Measurements from ENCODE around the gene MRM2. TPM values are rescaled to one million over a fixed set of nuclear protein-coding genes. Genes with fewer than 3 reads are reported as not detected.

Gene MRM2
- total RNA-seq, 1 donor from 2014 or later = 19.1 TPM

DNA sequence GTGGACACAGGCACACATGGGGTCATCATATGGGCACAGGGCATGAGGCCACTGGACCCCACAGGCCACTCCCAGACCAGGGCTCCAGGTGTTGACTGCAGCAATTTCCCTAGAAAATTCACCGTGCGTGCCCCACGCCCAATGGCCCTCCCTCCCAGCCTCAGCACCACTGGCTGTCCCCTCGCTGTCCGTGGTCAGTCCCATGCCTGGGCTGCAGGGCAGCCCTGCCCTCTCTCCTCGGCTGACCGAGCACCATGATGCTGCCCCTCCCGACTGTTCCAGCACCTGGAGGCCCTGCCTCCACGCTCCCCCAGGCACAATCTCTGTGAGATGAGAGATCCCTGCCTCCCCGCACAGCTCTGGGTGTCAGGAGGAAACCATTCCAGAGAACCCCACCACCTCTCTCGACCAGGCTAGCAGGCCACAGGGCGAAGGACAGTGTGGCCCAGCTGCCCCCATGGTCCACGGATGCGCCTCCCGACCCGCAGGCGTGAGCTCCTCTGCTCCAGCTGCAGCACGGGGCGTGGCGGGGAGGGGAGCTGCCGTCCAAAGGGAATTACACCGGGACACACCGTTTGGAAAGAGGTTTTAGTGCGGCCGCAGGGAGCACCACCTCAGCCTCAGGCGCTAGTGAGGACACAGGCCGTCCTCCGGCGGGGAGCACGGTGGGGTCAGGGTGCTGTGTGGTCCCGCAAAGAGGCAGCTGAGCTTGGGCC lies 12.6 kb upstream of the MRM2 start:
- Mint-ChIP-seq H3K4me1 (ENCODE audit: unreplicated experiment) (peaks cover 2% of the 10 kb centered on the region), H3K4me3 (ENCODE audit: unreplicated experiment) (no peak overlapping the region), H3K36me3 (ENCODE audit: low read depth, unreplicated experiment) (peaks cover 7% of the 10 kb centered on the region), H3K9me3 (ENCODE audit: unreplicated experiment) (no peaks in the 10 kb centered on the region), H3K27me3 (ENCODE audit: unreplicated experiment) (peaks cover 3% of the 10 kb centered on the region), H3K27ac (ENCODE audit: unreplicated experiment) (no peak overlapping the region)
- DNase-seq (ENCODE audit: low spot score) = no peak
- TF ChIP-seq, protein P1, sequence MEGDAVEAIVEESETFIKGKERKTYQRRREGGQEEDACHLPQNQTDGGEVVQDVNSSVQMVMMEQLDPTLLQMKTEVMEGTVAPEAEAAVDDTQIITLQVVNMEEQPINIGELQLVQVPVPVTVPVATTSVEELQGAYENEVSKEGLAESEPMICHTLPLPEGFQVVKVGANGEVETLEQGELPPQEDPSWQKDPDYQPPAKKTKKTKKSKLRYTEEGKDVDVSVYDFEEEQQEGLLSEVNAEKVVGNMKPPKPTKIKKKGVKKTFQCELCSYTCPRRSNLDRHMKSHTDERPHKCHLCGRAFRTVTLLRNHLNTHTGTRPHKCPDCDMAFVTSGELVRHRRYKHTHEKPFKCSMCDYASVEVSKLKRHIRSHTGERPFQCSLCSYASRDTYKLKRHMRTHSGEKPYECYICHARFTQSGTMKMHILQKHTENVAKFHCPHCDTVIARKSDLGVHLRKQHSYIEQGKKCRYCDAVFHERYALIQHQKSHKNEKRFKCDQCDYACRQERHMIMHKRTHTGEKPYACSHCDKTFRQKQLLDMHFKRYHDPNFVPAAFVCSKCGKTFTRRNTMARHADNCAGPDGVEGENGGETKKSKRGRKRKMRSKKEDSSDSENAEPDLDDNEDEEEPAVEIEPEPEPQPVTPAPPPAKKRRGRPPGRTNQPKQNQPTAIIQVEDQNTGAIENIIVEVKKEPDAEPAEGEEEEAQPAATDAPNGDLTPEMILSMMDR (IDR thresholded peaks at IDR 0.05; ENCODE audit: unreplicated experiment) = no peak

DNA sequence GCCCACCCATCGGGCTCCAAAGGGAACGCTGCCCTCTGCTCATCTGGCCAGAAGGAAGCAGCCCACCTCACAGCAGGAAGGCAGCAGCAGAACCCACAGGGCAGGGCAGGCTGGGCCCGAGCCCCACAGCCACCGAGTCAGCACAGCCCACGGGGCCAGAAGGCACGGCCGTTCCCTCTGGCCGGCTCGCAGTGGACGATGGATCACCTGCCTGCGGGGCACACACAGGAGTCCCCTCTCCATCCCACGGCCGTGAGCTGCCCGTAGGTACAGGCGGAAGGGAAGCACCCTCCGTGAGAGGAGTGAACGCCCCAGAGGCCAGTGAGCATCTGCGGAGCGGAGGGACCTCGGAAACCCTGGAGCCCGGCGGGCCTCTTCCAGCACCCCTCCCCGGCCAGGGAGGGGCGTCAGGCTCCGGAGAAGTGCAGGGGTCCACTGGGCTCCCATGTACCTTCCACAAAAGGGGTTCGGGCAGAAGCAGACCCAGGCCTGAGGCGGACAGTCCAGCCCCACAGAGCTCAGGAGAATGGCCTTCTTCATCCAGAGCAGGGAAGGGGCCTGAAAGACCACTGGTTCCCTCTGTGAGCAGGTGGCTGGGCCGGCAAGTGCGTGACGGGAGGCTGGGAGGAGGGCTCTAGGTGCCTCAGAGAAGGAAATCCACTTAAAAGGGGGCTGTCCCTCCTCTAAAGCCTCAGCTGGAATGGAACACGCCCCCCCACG lies 11.7 kb upstream of the MRM2 start:
- no peaks in the 10 kb centered on the region for H3K9me3 Mint-ChIP-seq (ENCODE audit: unreplicated experiment)
- H3K4me1 Mint-ChIP-seq (ENCODE audit: unreplicated experiment) = peaks cover 8% of the 10 kb centered on the region
- no peak for DNase-seq (ENCODE audit: low spot score)
- TF ChIP-seq, protein P1 (IDR thresholded peaks at IDR 0.05; ENCODE audit: unreplicated experiment) = no peak
- peaks cover 7% of the 10 kb centered on the region for H3K27me3 Mint-ChIP-seq (ENCODE audit: unreplicated experiment)
- H3K27ac Mint-ChIP-seq (ENCODE audit: unreplicated experiment) = no peak overlapping the region
- H3K4me3 Mint-ChIP-seq (ENCODE audit: unreplicated experiment) = no peak overlapping the region
- H3K36me3 Mint-ChIP-seq (ENCODE audit: low read depth, unreplicated experiment) = peaks cover 7% of the 10 kb centered on the region

DNA sequence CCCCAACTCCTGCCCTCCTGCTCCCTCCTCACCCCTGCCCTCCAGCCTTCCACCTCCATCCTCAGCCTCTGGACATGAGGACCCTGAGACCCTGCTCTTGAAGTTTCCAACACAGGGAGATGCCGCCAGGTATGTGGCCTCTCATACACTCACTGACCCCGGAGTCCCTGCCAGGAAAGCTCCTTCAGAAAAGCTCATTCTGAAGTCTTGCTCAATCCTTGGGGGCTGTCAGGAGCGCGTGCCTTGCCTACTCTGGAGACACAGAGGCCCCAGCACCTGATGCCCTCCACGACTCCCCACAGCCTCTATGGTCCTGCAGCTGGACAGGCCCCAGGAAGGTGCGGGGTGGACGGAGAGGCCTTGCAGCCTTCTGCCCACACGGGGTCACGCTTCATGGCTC lies 11.0 kb upstream of the MRM2 start:
- Mint-ChIP-seq H3K27me3 (ENCODE audit: unreplicated experiment) (peaks cover 8% of the 10 kb centered on the region), H3K9me3 (ENCODE audit: unreplicated experiment) (no peaks in the 10 kb centered on the region), H3K36me3 (ENCODE audit: low read depth, unreplicated experiment) (peaks cover 7% of the 10 kb centered on the region), H3K4me3 (ENCODE audit: unreplicated experiment) (no peak overlapping the region), H3K4me1 (ENCODE audit: unreplicated experiment) (peaks cover 9% of the 10 kb centered on the region), H3K27ac (ENCODE audit: unreplicated experiment) (no peak overlapping the region)
- TF ChIP-seq, protein P1 (IDR thresholded peaks at IDR 0.05; ENCODE audit: unreplicated experiment) = no peak
- no peak for DNase-seq (ENCODE audit: low spot score)

DNA sequence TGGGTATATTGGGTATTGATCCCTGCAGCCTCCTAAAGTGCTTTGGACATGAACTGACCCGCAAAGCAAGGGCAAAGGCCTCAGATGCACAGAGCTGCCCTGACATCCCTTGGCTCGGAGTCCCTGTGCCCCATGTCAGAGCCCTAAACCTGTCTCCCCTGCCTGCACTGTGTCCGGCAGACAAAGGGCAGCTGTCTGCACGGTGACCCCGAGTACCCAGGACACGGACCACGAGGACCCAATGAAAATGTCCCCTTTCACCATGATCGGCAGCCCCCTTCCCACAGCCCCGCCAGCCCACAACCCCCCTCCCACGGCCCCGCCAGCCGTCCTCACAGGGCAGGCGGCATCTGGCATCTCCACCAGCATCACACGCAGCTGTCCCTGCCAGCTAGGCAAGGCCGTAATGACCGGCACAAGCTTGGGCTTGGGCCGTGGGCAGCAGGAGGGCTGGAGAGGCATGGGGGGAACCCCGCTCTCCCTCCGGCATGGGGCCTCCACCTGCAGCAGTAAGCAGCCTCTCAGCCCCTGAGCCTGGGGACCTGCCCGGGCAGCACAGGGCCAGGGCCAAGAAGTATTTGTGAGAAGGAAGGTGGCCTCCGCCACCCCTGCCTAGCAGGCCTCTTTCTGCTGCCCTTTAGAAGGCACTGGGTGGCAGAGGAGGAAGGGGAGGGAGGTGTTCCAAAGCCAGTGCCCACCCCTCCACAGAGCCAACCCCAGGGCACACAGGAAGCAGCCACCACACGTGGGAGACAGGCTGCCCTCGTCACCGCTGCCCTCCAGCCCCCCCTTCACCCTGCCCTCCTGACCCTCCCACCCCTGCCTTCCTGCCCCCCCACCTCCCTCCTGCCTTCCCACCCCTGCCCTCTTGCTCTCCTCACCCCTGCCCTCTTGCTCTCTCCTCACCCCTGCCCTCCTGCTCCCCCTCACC lies 10.1 kb upstream of the MRM2 start:
- DNase-seq (ENCODE audit: low spot score) = no peak
- Mint-ChIP-seq H3K27me3 (ENCODE audit: unreplicated experiment) (peaks cover 8% of the 10 kb centered on the region), H3K4me1 (ENCODE audit: unreplicated experiment) (peaks cover 9% of the 10 kb centered on the region), H3K9me3 (ENCODE audit: unreplicated experiment) (no peaks in the 10 kb centered on the region), H3K4me3 (ENCODE audit: unreplicated experiment) (no peak overlapping the region), H3K27ac (ENCODE audit: unreplicated experiment) (no peak overlapping the region), H3K36me3 (ENCODE audit: low read depth, unreplicated experiment) (peaks cover 7% of the 10 kb centered on the region)
- TF ChIP-seq, protein P1 (IDR thresholded peaks at IDR 0.05; ENCODE audit: unreplicated experiment) = no peak
